Fibroblast of pulmonary artery (primary cell): ENCODE measurements around the gene NDUFB8.

Experiments
- DNase-seq: peaks from one replicate; pipeline ENCODE4 v3.0.0-alpha.2; 2010; ENCODE audit warnings: low read depth
- H3K4me3 ChIP-seq: replicated peaks from 2 replicates; pipeline ENCODE4 v1.5.1; 2011; ENCODE audit warnings: low read depth, mild to moderate bottlenecking, control low read depth, low read length, moderate library complexity
- TF ChIP-seq, protein P1 (sequence below): IDR thresholded peaks from 2 replicates; pipeline ENCODE4 v1.5.1; 2011; ENCODE audit warnings: mild to moderate bottlenecking, control low read depth, low read length, inconsistent platforms; ENCODE audit errors: missing control alignments

NDUFB8 gene

DNA sequence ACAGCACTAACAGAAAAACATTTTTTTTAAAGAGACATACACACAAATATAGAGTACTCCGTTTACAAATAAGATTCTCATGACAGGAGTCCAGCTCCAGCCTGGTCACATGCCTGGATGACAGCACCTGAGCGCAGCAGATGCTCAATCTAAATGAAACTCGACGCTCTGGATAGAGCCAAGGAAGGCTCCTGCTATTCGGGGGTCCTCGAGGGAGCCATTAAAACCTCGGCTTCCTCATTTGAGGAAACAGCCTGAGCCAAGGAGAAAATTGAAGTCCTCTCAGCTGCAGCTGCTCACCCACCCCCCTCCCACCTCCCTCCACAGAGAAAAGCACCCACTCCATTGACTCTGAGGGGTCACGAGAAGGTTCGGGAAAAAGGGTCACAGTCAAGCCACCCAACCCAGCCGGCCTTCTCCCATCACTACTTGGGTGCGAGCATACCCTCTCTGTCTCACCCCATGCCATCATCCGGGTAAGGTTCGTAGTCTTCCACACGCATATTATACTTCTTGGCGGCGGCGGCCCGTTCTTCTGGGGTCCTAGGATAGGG, 673 bp downstream of the NDUFB8 start:
- DNase-seq = no peak
- H3K4me3 ChIP-seq = peak overlapping the region; percentile 99
- TF ChIP-seq, protein P1, sequence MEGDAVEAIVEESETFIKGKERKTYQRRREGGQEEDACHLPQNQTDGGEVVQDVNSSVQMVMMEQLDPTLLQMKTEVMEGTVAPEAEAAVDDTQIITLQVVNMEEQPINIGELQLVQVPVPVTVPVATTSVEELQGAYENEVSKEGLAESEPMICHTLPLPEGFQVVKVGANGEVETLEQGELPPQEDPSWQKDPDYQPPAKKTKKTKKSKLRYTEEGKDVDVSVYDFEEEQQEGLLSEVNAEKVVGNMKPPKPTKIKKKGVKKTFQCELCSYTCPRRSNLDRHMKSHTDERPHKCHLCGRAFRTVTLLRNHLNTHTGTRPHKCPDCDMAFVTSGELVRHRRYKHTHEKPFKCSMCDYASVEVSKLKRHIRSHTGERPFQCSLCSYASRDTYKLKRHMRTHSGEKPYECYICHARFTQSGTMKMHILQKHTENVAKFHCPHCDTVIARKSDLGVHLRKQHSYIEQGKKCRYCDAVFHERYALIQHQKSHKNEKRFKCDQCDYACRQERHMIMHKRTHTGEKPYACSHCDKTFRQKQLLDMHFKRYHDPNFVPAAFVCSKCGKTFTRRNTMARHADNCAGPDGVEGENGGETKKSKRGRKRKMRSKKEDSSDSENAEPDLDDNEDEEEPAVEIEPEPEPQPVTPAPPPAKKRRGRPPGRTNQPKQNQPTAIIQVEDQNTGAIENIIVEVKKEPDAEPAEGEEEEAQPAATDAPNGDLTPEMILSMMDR = no peak

DNA sequence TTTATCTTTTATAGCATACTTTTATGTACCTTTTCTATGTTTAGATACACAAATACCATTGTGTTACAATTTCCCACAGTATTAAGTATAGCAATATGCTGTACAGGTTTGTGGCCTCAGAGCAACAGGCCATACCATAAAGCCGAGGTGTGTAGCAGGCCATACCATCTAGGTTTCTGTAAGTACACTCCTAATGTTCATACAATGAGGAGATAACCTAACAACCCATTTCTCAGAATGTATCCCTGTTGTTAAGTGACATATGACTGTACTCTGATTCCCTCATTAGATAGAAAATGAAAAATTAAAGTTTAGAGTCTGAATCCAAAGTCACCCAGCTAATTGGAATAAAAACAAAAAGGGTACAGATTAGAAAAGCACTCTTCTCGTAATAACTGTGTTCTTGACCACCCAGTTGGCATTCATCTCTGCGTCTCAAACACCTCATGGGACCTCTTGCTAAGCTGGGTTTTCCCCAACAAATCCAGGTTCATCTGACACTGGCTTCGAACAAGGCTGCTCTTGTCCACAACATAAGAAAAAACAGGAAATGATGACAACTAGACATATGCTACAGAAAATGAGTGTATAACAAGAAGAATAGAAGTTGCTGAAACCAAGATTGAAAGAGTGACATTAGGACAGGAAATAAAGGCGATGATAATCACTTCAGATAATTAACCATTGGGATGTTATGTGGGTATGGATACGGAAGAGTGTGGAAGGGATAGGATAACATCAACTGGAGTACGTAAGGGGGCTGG, 1.4 kb downstream of the NDUFB8 start:
- peak overlapping the region; percentile 99 for H3K4me3 ChIP-seq
- no peak for DNase-seq
- TF ChIP-seq, protein P1 = no peak

DNA sequence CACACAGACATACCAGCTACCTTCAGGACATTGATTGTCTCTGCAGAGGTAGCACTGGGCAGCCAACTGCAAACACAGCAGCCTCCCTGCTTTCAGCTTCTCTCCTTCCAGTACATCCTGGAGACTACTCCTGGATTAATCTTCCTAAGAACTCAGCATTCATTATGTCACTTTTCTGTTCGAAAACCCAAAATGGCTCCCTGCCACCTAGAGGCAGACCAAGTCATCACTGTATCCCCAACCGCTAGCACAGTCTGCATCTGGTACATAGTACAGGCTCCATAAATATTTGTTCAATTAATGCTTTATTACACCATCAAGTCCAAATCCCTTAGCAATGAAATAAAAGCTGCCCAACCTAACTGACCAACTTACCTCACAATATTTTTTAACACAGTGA, 5.0 kb downstream of the NDUFB8 start:
- DNase-seq = no peak
- H3K4me3 ChIP-seq = no peak overlapping the region
- TF ChIP-seq, protein P1 = peak; percentile 5

DNA sequence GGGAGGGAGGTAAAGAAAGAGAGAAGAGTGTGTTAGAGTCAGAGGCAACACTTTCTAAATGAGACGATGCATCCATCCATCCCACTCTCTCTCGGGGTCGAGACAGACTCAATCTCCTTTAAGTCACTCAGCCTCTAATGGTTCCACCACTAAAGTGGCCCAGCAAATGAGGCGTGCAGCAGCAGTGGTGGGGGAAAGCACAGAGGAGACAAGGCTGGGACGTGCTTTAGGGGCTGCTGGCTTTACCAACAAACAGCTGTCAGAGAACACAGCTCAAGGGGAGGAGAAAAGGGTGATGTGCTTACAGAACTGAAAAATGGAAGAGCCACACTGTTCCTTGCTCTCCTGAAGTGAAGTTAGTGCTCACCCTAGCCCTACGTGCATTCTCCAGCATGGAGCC, 5.5 kb downstream of the NDUFB8 start:
- TF ChIP-seq, protein P1 = no peak
- no peak for DNase-seq
- no peak overlapping the region for H3K4me3 ChIP-seq

DNA sequence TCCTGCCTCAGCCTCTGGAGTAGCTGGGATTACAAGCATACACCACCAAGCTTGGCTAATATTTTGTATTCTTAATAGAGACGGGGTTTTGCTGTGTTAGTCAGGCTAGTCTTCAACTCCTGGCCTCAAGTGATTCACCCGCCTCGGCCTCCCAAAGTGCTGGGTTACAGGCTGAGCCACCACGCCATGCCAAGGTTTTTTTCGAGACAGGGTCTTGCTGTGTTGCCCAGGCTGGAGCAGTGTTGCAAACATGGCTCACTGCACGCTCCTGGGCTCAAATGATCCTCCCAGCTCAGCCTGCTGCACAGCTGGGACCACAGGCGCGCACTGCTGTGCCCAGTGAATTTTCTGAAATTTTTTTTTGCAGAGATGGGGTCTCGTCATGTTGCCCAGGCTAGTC, 6.7 kb downstream of the NDUFB8 start:
- no peak overlapping the region for H3K4me3 ChIP-seq
- TF ChIP-seq, protein P1 = no peak
- DNase-seq = no peak

DNA sequence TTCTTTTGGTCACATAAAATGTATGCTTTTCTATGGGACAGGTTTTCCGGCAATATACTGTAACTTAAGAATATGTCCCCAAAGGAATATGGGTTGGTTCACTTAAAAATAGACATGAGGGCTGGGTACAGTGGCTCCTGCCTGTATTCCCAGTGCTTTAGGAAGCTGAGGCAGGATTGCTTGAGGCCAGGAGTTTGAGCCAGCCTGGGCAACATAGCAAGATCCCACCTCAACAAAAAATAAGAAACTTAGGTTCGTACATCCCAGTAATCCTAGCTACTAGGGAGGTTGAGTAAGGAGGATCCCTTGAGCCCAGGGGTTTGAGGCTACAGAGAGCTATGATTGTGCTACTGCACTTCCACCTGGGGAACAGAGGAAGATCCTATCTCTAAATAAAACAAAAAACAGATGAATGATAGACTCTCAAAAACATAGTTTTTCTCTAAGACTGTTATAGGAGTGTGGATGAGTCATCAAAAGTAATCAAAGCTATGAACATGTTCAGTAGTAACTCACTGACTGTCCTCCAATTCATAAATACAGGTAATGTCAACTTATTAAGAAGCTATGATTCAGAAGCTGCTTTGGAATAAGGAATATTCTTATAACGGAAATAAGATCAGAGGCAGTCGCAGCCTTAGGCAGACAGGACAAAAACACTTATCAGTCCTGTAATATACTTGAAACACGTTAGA, 7.4 kb downstream of the NDUFB8 start:
- TF ChIP-seq, protein P1 = no peak
- no peak for DNase-seq
- no peak overlapping the region for H3K4me3 ChIP-seq

DNA sequence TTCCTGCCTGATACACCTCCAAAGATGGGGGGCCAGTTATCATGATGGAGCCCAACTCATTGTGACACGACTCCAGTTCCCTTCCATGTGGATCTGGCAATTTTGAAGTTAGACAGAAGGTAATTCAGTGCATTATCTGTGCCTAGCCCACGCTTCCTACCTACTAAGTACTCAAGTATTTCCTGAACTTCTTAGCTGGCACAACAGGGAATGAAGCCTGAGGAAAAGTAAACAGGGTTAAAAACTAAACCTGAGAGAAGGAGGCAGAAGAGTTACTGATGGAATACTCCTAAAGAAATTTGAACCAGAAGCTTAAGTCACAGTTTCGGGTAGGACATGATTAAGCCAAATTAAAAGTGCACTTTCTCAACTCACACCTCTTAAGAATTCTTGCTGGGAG, 8.9 kb downstream of the NDUFB8 start:
- TF ChIP-seq, protein P1 = no peak
- peak; percentile 74 for DNase-seq
- H3K4me3 ChIP-seq = no peak overlapping the region
